ENCODE data around the gene ACTR1B. TPM values are rescaled to one million over a fixed set of nuclear protein-coding genes. Genes with fewer than 3 reads are reported as not detected.

The ACTR1B gene
- polyA plus RNA-seq, 1 of the 3 experiments (the other 2 are of a cell fraction), result 51.5 TPM

GRCh38 chr2:97660044-97660774 is 3.6 kb downstream of the ACTR1B start (continued):
- TF ChIP-seq ZBTB33 (IDR thresholded peaks at IDR 0.05; ENCODE audit: borderline replicate concordance, low read depth), result no peak
- TF ChIP-seq RXRA (IDR thresholded peaks at IDR 0.05; ENCODE audit: borderline replicate concordance, low read depth), result no peak
- no peak for TF ChIP-seq SMC3 (IDR thresholded peaks at IDR 0.05; ENCODE audit: low read depth, low read length)
- no peak for TF ChIP-seq GABPA (IDR thresholded peaks at IDR 0.05; ENCODE audit: low read depth)
- TF ChIP-seq ELF1 (IDR thresholded peaks at IDR 0.05), result no peak
- no peak for TF ChIP-seq JUND (IDR thresholded peaks at IDR 0.05)
- TF ChIP-seq POLR2AphosphoS5 (IDR thresholded peaks at IDR 0.05; ENCODE audit: low read depth, low read length), result no peak
- TF ChIP-seq USF1 (IDR thresholded peaks at IDR 0.05; ENCODE audit: borderline replicate concordance, low read depth), result no peak

GRCh38 chr2:97659256-97660043 is 4.4 kb downstream of the ACTR1B start:
- Histone ChIP-seq H3K4me1 (ENCODE audit: control insufficient read depth in 1 of 2, insufficient read depth in 2 of 2, low read depth in 1 of 2, low read length in 1 of 2) (peaks cover 13 to 15% of the 10 kb centered on the region in 2 experiments; a peak in 3 of 4 replicates), H3K4me2 (no peak overlapping the region), H3K9me3 (no peaks in the 10 kb centered on the region), H3K9me2 (no peaks in the 10 kb centered on the region), H2AFZ (ENCODE audit: low read depth) (no peak overlapping the region), H3K9ac (no peak overlapping the region), H4K20me1 (ENCODE audit: insufficient read depth) (0 out of 2 replicates have a peak, but pooled peaks cover 7% of the 10 kb centered on the region), H3F3A (replicated peaks; ENCODE audit: insufficient read depth) (peaks cover 14% of the 10 kb centered on the region), H3K79me2 (ENCODE audit: insufficient read depth) (peaks cover 31% of the 10 kb centered on the region), H3K27ac (ENCODE audit: low read depth in 2 of 2, low read length in 1 of 2) (no peak overlapping the region; a peak in 1 of 4 replicates), H3K36me3 (replicated peaks in 1 of 2; ENCODE audit: control insufficient read depth in 1 of 2, insufficient read depth in 2 of 2, low read length in 1 of 2) (peaks cover 5 to 32% of the 10 kb centered on the region in 2 experiments), H3K4me3 (ENCODE audit: low read depth in 2 of 2, low read length in 1 of 2) (no peak overlapping the region), H3K27me3 (ENCODE audit: insufficient read depth) (no peaks in the 10 kb centered on the region)
- CTCF ChIA-PET, result interaction anchor here (0.5 to 8.6 kb wide), 4 partner anchors 8 to 141 kb away, joined by 3 to 88 read pairs (median 6); no protein-coding TSS in a partner anchor
- no peak for DNase-seq
- TF ChIP-seq MEF2A (IDR thresholded peaks at IDR 0.05; ENCODE audit: borderline replicate concordance, low read depth) (no peak), USF2 (IDR thresholded peaks at IDR 0.05; ENCODE audit: borderline replicate concordance, low read depth, low read length) (no peak), PBX3 (IDR thresholded peaks at IDR 0.05) (no peak), RXRA (IDR thresholded peaks at IDR 0.05; ENCODE audit: borderline replicate concordance, low read depth) (no peak), TEAD4 (IDR thresholded peaks at IDR 0.05; ENCODE audit: borderline replicate concordance, insufficient read depth) (no peak), RFX5 (IDR thresholded peaks at IDR 0.05; ENCODE audit: low read length) (no peak), JUND (IDR thresholded peaks at IDR 0.05) (no peak), SMC3 (IDR thresholded peaks at IDR 0.05; ENCODE audit: low read depth, low read length) (no peak), YY1 (IDR thresholded peaks at IDR 0.05; ENCODE audit: low read depth) (no peak), EP300 (IDR thresholded peaks at IDR 0.05; ENCODE audit: borderline replicate concordance in 1 of 2, low read depth in 1 of 2, low read length in 1 of 2) (no peak), USF1 (IDR thresholded peaks at IDR 0.05; ENCODE audit: borderline replicate concordance, low read depth) (no peak), EZH2phosphoT487 (IDR thresholded peaks at IDR 0.05; ENCODE audit: borderline replicate concordance, low read depth) (no peak), RCOR1 (IDR thresholded peaks at IDR 0.05; ENCODE audit: low read length) (no peak), ELF1 (IDR thresholded peaks at IDR 0.05) (no peak), GATA2 (CRISPR knock-in tag; IDR thresholded peaks at IDR 0.05) (no peak), SIN3A (IDR thresholded peaks at IDR 0.05; ENCODE audit: borderline replicate concordance, low read depth, low read length) (no peak), CTCF (IDR thresholded peaks at IDR 0.05) (no peak), RAD21 (IDR thresholded peaks at IDR 0.05; ENCODE audit: low read length) (no peak)
- POLR2A ChIA-PET, result no interaction called here
- WGBS (ENCODE audit: low lambda C conversion rate), result 95% methylated on average over 18 of the region's 29 CpGs
